Thyroid gland (tissue), 4 donors: ENCODE measurements around the gene FAM210A.

Experiments
- POLR2A ChIP-seq, 2 donors: fragments of 450-650 bp; IDR thresholded peaks; one replicate each; pipeline ENCODE4 v1.6.1; 2017; ENCODE audit warnings: antibody characterized with exemption in 2 of 2, mild to moderate bottlenecking in 2 of 2, moderate library complexity in 1 of 2
- TF ChIP-seq, protein P1 (sequence below), 6 experiments: fragments of 200-600 bp in 3 of 6; fragments of 450-650 bp in 3 of 6; sonication (generic) in 3 of 6; IDR thresholded peaks; one replicate each; pipeline ENCODE4 v1.5.1; 2016 to 2019; ENCODE audit warnings: antibody characterized with exemption in 6 of 6, mild to moderate bottlenecking in 2 of 6, inconsistent platforms in 1 of 6, moderate library complexity in 1 of 6

DNA sequence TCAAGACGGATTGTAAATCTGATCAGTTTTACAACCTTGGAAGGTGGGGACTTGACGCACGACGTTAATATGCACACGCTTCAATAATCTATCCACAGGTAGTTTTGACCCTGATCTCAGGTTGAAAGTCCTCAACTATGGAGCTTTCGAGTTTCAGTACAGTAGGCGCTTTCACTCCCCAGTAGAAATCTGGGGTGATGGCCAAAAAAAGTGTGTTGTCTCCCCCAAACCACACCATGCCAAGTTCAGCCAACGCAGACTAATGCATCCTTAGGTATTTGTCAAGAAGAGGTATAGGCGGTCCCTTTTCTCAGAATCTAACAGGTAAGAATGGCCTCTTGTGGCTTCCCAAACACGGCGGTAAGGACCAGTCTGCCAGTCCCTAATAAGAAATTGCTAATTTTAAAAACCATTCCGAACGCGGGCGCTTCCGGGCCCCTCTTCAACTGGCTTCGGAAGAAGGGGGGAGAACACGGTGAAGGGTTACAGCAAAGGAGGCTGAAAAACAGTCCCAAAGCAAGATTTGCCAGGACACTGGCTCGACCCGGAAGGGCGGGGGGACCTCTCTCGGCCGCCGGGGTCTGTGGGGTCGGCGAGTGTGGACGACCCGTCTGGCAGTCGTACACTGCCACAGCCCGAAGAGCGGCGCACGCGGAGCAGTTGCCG, 659 bp downstream of the FAM210A start:
- TF ChIP-seq, protein P1, sequence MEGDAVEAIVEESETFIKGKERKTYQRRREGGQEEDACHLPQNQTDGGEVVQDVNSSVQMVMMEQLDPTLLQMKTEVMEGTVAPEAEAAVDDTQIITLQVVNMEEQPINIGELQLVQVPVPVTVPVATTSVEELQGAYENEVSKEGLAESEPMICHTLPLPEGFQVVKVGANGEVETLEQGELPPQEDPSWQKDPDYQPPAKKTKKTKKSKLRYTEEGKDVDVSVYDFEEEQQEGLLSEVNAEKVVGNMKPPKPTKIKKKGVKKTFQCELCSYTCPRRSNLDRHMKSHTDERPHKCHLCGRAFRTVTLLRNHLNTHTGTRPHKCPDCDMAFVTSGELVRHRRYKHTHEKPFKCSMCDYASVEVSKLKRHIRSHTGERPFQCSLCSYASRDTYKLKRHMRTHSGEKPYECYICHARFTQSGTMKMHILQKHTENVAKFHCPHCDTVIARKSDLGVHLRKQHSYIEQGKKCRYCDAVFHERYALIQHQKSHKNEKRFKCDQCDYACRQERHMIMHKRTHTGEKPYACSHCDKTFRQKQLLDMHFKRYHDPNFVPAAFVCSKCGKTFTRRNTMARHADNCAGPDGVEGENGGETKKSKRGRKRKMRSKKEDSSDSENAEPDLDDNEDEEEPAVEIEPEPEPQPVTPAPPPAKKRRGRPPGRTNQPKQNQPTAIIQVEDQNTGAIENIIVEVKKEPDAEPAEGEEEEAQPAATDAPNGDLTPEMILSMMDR (IDR thresholded peaks at IDR 0.05): no peak
- no peak for TF ChIP-seq POLR2A (IDR thresholded peaks at IDR 0.05)
